T-cell (primary cell): ENCODE results near the gene SLC12A2. TPM values are rescaled to one million over a fixed set of nuclear protein-coding genes. Genes with fewer than 3 reads are reported as not detected.

ENCODE experiments used
- ATAC-seq, 4 experiments: fragments of 200-7000 bp in 3 of 4; fragments of 150-1000 bp in 1 of 4; cut with Tn5 transposase; replicated peaks in 1 of 4; 1 replicate in 3 of 4; 2 replicates in 1 of 4; pipeline ENCODE4 v1.10.0; 2021; ENCODE audit warnings: moderate library complexity in 3 of 4, mild to moderate bottlenecking in 2 of 4, moderate number of reproducible peaks in 1 of 4
- CTCF ChIA-PET, 2 donors: fragments of 300-600 bp; sonication (Branson Sonifier 250); formaldehyde crosslinking; loops; one replicate each; lab custom pipeline; 2022; ENCODE audit warnings: antibody characterized with exemption in 2 of 2; lab: Charles Lee
- POLR2A ChIA-PET, 2 donors: fragments of 300-600 bp; sonication (Branson Sonifier 250); formaldehyde crosslinking; loops; one replicate each; lab custom pipeline; 2022; ENCODE audit warnings: antibody characterized with exemption in 2 of 2; lab: Charles Lee
- DNase-seq, 35 experiments: peaks; one replicate each; pipeline versions ENCODE4 v3.0.0 to v3.0.0-alpha.2; 2013 to 2023
- H3K27ac ChIP-seq: one replicate; pipeline ENCODE4 v1.5.1; 2013; ENCODE audit warnings: low read length
- H3K27me3 ChIP-seq, 2 experiments: replicated peaks in 1 of 2; 1 replicate in 1 of 2; 2 replicates in 1 of 2; pipeline versions ENCODE4 v1.6.1 to v1.7.0; 2013; ENCODE audit warnings: low read length in 1 of 2, mixed read lengths in 1 of 2; ENCODE audit not compliant: control insufficient read depth in 2 of 2, insufficient read depth in 2 of 2; ENCODE audit errors: extremely low read depth in 1 of 2
- H3K36me3 ChIP-seq, 2 donors: 1 replicate in 1 of 2; 2 replicates in 1 of 2; pipeline versions ENCODE4 v1.6.1 to v1.7.0; 2013; ENCODE audit warnings: low read length in 1 of 2; ENCODE audit not compliant: control insufficient read depth in 2 of 2, insufficient read depth in 1 of 2; ENCODE audit errors: extremely low read depth in 1 of 2
- H3K4me1 ChIP-seq, 2 experiments: 1 replicate in 1 of 2; 2 replicates in 1 of 2; pipeline versions ENCODE4 v1.6.1 to v1.7.0; 2013; ENCODE audit warnings: low read length in 2 of 2, mixed read lengths in 1 of 2; ENCODE audit not compliant: insufficient read depth in 2 of 2, control insufficient read depth in 1 of 2; ENCODE audit errors: extremely low read depth in 1 of 2
- H3K4me3 ChIP-seq, 2 donors: 1 replicate in 1 of 2; 2 replicates in 1 of 2; pipeline versions ENCODE4 v1.5.1 to v1.7.0; 2013; ENCODE audit warnings: mild to moderate bottlenecking in 2 of 2, low read length in 1 of 2, moderate library complexity in 1 of 2; ENCODE audit not compliant: control insufficient read depth in 1 of 2; ENCODE audit errors: extremely low read depth in 1 of 2
- H3K9me3 ChIP-seq: 2 replicates; pipeline ENCODE4 v1.7.0; 2013
- H3K27ac Mint-ChIP-seq, 2 donors: one replicate each; pipeline ENCODE4 v1.8.0; 2020 to 2021; ENCODE audit warnings: mild to moderate bottlenecking in 2 of 2, mixed read lengths in 2 of 2
- H3K27me3 Mint-ChIP-seq, 2 donors: one replicate each; pipeline ENCODE4 v1.8.0; 2021 to 2022; ENCODE audit warnings: mixed read lengths in 2 of 2
- H3K36me3 Mint-ChIP-seq: one replicate; pipeline ENCODE4 v1.8.0; 2021; ENCODE audit warnings: mixed read lengths
- H3K4me1 Mint-ChIP-seq, 3 donors: one replicate each; pipeline ENCODE4 v1.8.0; 2020 to 2022; ENCODE audit warnings: mixed read lengths in 3 of 3, mild to moderate bottlenecking in 1 of 3
- H3K4me3 Mint-ChIP-seq, 3 donors: one replicate each; pipeline ENCODE4 v1.8.0; 2020 to 2022; ENCODE audit warnings: mild to moderate bottlenecking in 3 of 3, mixed read lengths in 3 of 3, moderate library complexity in 3 of 3
- H3K9me3 Mint-ChIP-seq, 3 donors: one replicate each; pipeline ENCODE4 v1.8.0; 2020 to 2022; ENCODE audit warnings: mixed read lengths in 3 of 3
- WGBS: methylation state at CpG from one replicate; pipeline ENCODE4 v1.1.5; 2013; ENCODE audit warnings: missing lambda C conversion rate; ENCODE audit not compliant: insufficient coverage; 5-methylcytosine and 5-hydroxymethylcytosine counted together
- total RNA-seq, 35 experiments: library from RNA in 6 of 35; stranded (reverse) in 6 of 35; fragments of 120-200 nt in 1 of 35; gene quantifications; one replicate each; pipeline versions ENCODE4 v1.2.1 to v1.2.4 and lab custom pipeline; 2013 to 2026

SLC12A2 gene
- total RNA-seq, 5 donors from 2014 or later (not counting 1 experiment from before 2014, with no cell fraction given): 10.5 to 15.9 (median 12.4) TPM

- CTCF ChIA-PET: no interaction called here
- H3K9me3 Mint-ChIP-seq: peaks cover 0 to 13% (median 4%) of the 10 kb centered on the region in 3 donors
- Histone ChIP-seq H3K36me3 (peaks cover 5 to 30% of the 10 kb centered on the region in 2 donors), H3K4me3 (no peak overlapping the region), H3K27me3 (no peaks in the 10 kb centered on the region), H3K27ac (no peak overlapping the region), H3K9me3 (peaks cover 2% of the 10 kb centered on the region), H3K4me1 (peaks cover 0 to 4% of the 10 kb centered on the region in 2 experiments)
- no peak overlapping the region for H3K4me3 Mint-ChIP-seq
- peaks cover 68% of the 10 kb centered on the region for H3K36me3 Mint-ChIP-seq
- no peak for DNase-seq
- no peak overlapping the region for H3K27ac Mint-ChIP-seq
- no CpG with 5 or more reads among the region's 3 CpGs for WGBS
- peaks cover 2 to 5% (median 3%) of the 10 kb centered on the region in 3 donors for H3K4me1 Mint-ChIP-seq
- no peaks in the 10 kb centered on the region for H3K27me3 Mint-ChIP-seq
- POLR2A ChIA-PET: no interaction called here
- no peak for ATAC-seq
Measured at GRCh38 chr5:128116445-128116844, 32.9 kb downstream of the SLC12A2 start.

- Histone ChIP-seq H3K27me3 (no peaks in the 10 kb centered on the region), H3K9me3 (peaks cover 2% of the 10 kb centered on the region), H3K4me3 (no peak overlapping the region), H3K36me3 (peaks cover 5 to 29% of the 10 kb centered on the region in 2 donors), H3K4me1 (no peaks in the 10 kb centered on the region), H3K27ac (no peak overlapping the region)
- 100% methylated on average over 1 of the region's 2 CpGs for WGBS
- no peak overlapping the region for H3K4me3 Mint-ChIP-seq
- H3K36me3 Mint-ChIP-seq: peaks cover 55% of the 10 kb centered on the region
- DNase-seq (no peak), ATAC-seq (no peak)
- ChIA-PET CTCF (no interaction called here), POLR2A (no interaction called here)
- H3K4me1 Mint-ChIP-seq: no peaks in the 10 kb centered on the region
- H3K9me3 Mint-ChIP-seq: peaks cover 0 to 13% (median 4%) of the 10 kb centered on the region in 3 donors
- H3K27ac Mint-ChIP-seq: no peak overlapping the region
- H3K27me3 Mint-ChIP-seq: no peaks in the 10 kb centered on the region
Measured at GRCh38 chr5:128118214-128118613, 34.6 kb downstream of the SLC12A2 start.

- peaks cover 25% of the 10 kb centered on the region for H3K36me3 Mint-ChIP-seq
- Histone ChIP-seq H3K36me3 (peaks cover 2 to 7% of the 10 kb centered on the region in 2 donors), H3K27me3 (no peaks in the 10 kb centered on the region), H3K4me1 (no peaks in the 10 kb centered on the region), H3K27ac (no peak overlapping the region), H3K9me3 (peaks cover 2% of the 10 kb centered on the region), H3K4me3 (no peak overlapping the region)
- ChIA-PET POLR2A (no interaction called here), CTCF (no interaction called here)
- H3K9me3 Mint-ChIP-seq: peaks cover 0 to 13% (median 4%) of the 10 kb centered on the region in 3 donors
- ATAC-seq (no peak), DNase-seq (no peak)
- no peak overlapping the region for H3K27ac Mint-ChIP-seq
- H3K4me3 Mint-ChIP-seq: no peak overlapping the region
- no CpG with 5 or more reads among the region's 4 CpGs for WGBS
- no peaks in the 10 kb centered on the region for H3K4me1 Mint-ChIP-seq
- no peaks in the 10 kb centered on the region for H3K27me3 Mint-ChIP-seq
Measured at GRCh38 chr5:128121651-128122050, 38.1 kb downstream of the SLC12A2 start.

- H3K27ac Mint-ChIP-seq: no peak overlapping the region
- ChIA-PET POLR2A (interaction anchor here in 1 of 2 donors (1.1 kb wide), 1 partner anchor 34 kb away, joined by 3 read pairs; no protein-coding TSS in a partner anchor), CTCF (no interaction called here)
- H3K27me3 ChIP-seq: no peaks in the 10 kb centered on the region
- DNase-seq (no peak), ATAC-seq (no peak)
- H3K36me3 ChIP-seq: peaks cover 0 to under 1% of the 10 kb centered on the region in 2 donors
- H3K27me3 Mint-ChIP-seq: no peaks in the 10 kb centered on the region
- H3K4me3 ChIP-seq: no peak overlapping the region
- no peak overlapping the region for H3K27ac ChIP-seq
- H3K9me3 Mint-ChIP-seq: peaks cover 0 to 1% (median under 1%) of the 10 kb centered on the region in 3 donors
- WGBS: no CpG with 5 or more reads among the region's 1 CpG
- H3K4me1 Mint-ChIP-seq: no peaks in the 10 kb centered on the region
- H3K4me3 Mint-ChIP-seq: no peak overlapping the region
- H3K36me3 Mint-ChIP-seq: peaks cover 2% of the 10 kb centered on the region
- H3K9me3 ChIP-seq: no peaks in the 10 kb centered on the region
- H3K4me1 ChIP-seq: no peaks in the 10 kb centered on the region
Measured at GRCh38 chr5:128123936-128124335, 40.4 kb downstream of the SLC12A2 start.

- Histone ChIP-seq H3K27me3 (no peaks in the 10 kb centered on the region), H3K36me3 (no peaks in the 10 kb centered on the region), H3K4me1 (no peaks in the 10 kb centered on the region), H3K4me3 (no peak overlapping the region), H3K9me3 (no peaks in the 10 kb centered on the region), H3K27ac (no peak overlapping the region)
- H3K36me3 Mint-ChIP-seq: peaks cover 7% of the 10 kb centered on the region
- WGBS: no CpG with 5 or more reads among the region's 2 CpGs
- ChIA-PET CTCF (interaction anchor here in 1 of 2 donors (1.1 kb wide), 1 partner anchor 202 kb away, joined by 3 read pairs; no protein-coding TSS in a partner anchor), POLR2A (no interaction called here)
- DNase-seq (no peak), ATAC-seq (no peak)
- no peaks in the 10 kb centered on the region for H3K4me1 Mint-ChIP-seq
- H3K27ac Mint-ChIP-seq: no peak overlapping the region
- no peak overlapping the region for H3K4me3 Mint-ChIP-seq
- no peaks in the 10 kb centered on the region for H3K9me3 Mint-ChIP-seq
- H3K27me3 Mint-ChIP-seq: no peaks in the 10 kb centered on the region
Measured at GRCh38 chr5:128126241-128126640, 42.7 kb downstream of the SLC12A2 start.

GRCh38 chr5:128132499-128132898 is 48.9 kb downstream of the SLC12A2 start:
- H3K27me3 ChIP-seq: no peaks in the 10 kb centered on the region
- WGBS: no CpG with 5 or more reads among the region's 1 CpG
- no peak overlapping the region for H3K27ac ChIP-seq
- H3K36me3 ChIP-seq: peaks cover 0 to 10% of the 10 kb centered on the region in 2 donors
- POLR2A ChIA-PET: no interaction called here
- CTCF ChIA-PET: interaction anchor here in 1 of 2 donors (0.6 kb wide), 1 partner anchor 10 kb away, joined by 3 read pairs; no protein-coding TSS in a partner anchor
- no peak for DNase-seq
- Mint-ChIP-seq H3K9me3 (no peaks in the 10 kb centered on the region), H3K4me3 (no peak overlapping the region), H3K4me1 (no peaks in the 10 kb centered on the region), H3K27ac (no peak overlapping the region), H3K36me3 (peaks cover 44% of the 10 kb centered on the region), H3K27me3 (no peaks in the 10 kb centered on the region)
- no peaks in the 10 kb centered on the region for H3K4me1 ChIP-seq
- no peak for ATAC-seq
- H3K4me3 ChIP-seq: no peak overlapping the region
- no peaks in the 10 kb centered on the region for H3K9me3 ChIP-seq

GRCh38 chr5:128135286-128135685 is 51.7 kb downstream of the SLC12A2 start:
- no peaks in the 10 kb centered on the region for H3K4me1 ChIP-seq
- CTCF ChIA-PET: no interaction called here
- H3K4me3 ChIP-seq: no peak overlapping the region
- ATAC-seq (no peak), DNase-seq (no peak)
- peaks cover 0 to 12% of the 10 kb centered on the region in 2 donors for H3K36me3 ChIP-seq
- no peaks in the 10 kb centered on the region for H3K9me3 ChIP-seq
- H3K27ac ChIP-seq: no peak overlapping the region
- POLR2A ChIA-PET: no interaction called here
- no peak overlapping the region for H3K27ac Mint-ChIP-seq
- no peaks in the 10 kb centered on the region for H3K9me3 Mint-ChIP-seq
- no peak overlapping the region for H3K4me3 Mint-ChIP-seq
- H3K4me1 Mint-ChIP-seq: no peaks in the 10 kb centered on the region
- H3K27me3 Mint-ChIP-seq: no peaks in the 10 kb centered on the region
- no peaks in the 10 kb centered on the region for H3K27me3 ChIP-seq
- peaks cover 52% of the 10 kb centered on the region for H3K36me3 Mint-ChIP-seq
